GM12878 (cell line): Measurements from ENCODE around the gene CAMKK1. TPM values are rescaled to one million over a fixed set of nuclear protein-coding genes. Genes with fewer than 3 reads are reported as not detected.

Experiments
- ATAC-seq: fragments of 200-7000 bp; cut with Tn5 transposase; 3 replicates; pipeline ENCODE4 v1.9.1; 2020; ENCODE audit warnings: mild to moderate bottlenecking, moderate library complexity
- BruUV-seq: library from RNA; stranded (reverse); fragments of 400-500 nt; replicated peaks from 2 replicates; lab custom pipeline; 2021; lab: Mats Ljungman, UMichigan
- CTCF ChIA-PET: fragments of 300-600 bp; sonication (Branson Sonifier 250); formaldehyde crosslinking; extraction: SDS; loops from one replicate; lab custom pipeline; 2021; ENCODE audit warnings: inconsistent platforms; lab: Yijun Ruan, JAX
- POLR2A ChIA-PET: fragments of 350-600 bp; formaldehyde crosslinking; extraction: SDS; loops from one replicate; lab custom pipeline; 2021; ENCODE audit warnings: inconsistent platforms; lab: Charles Lee
- RAD21 ChIA-PET: fragments of 300-600 bp; sonication (Branson Sonifier 250); formaldehyde crosslinking; loops from one replicate; lab custom pipeline; 2023; ENCODE audit warnings: antibody characterized with exemption; ENCODE audit not compliant: unreplicated experiment; lab: Charles Lee
- SMC1A ChIA-PET: fragments of 300-600 bp; sonication (Branson Sonifier 250); formaldehyde crosslinking; loops from one replicate; lab custom pipeline; 2023; ENCODE audit not compliant: unreplicated experiment, uncharacterized antibody; lab: Charles Lee
- DNase-seq: peaks from one replicate; pipeline ENCODE4 v3.0.0-alpha.2; 2011; ENCODE audit warnings: low read depth, low spot score
- FAIRE-seq: peaks from 3 replicates; lab custom pipeline; 2011; peaks lifted over from hg19 to GRCh38; lab: Jason Lieb, UNC
- H2AFZ ChIP-seq: 2 replicates; pipeline ENCODE4 v1.6.0; 2011; ENCODE audit warnings: low read depth, low read length, control low read depth; ENCODE audit not compliant: control insufficient read depth
- H3K27ac ChIP-seq: 2 replicates; pipeline ENCODE4 v1.5.1; 2011; ENCODE audit warnings: control low read depth; ENCODE audit not compliant: control insufficient read depth, insufficient read depth
- H3K27me3 ChIP-seq, 2 experiments: replicated peaks in 1 of 2; 2 replicates each; pipeline versions ENCODE4 v1.6.0 to v1.6.1; 2011; ENCODE audit warnings: low read length in 1 of 2; ENCODE audit not compliant: control insufficient read depth in 2 of 2, insufficient read depth in 2 of 2
- H3K36me3 ChIP-seq, 2 experiments: 2 replicates each; pipeline ENCODE4 v1.5.1; 2011; ENCODE audit warnings: low read length in 1 of 2; ENCODE audit not compliant: control insufficient read depth in 2 of 2, insufficient read depth in 2 of 2
- H3K4me1 ChIP-seq: 2 replicates; pipeline ENCODE4 v1.6.1; 2011; ENCODE audit warnings: mild to moderate bottlenecking, low read length, moderate library complexity, mixed read lengths; ENCODE audit not compliant: control insufficient read depth, insufficient read depth
- H3K4me2 ChIP-seq: 2 replicates; pipeline ENCODE4 v1.6.0; 2011; ENCODE audit warnings: control low read depth; ENCODE audit not compliant: control insufficient read depth, insufficient read depth
- H3K4me3 ChIP-seq: fragments of 200-600 bp; sonication (generic); 2 replicates; pipeline ENCODE4 v1.5.1; 2016
- H3K79me2 ChIP-seq: 2 replicates; pipeline ENCODE4 v1.6.0; 2011; ENCODE audit warnings: low read length; ENCODE audit not compliant: control insufficient read depth, insufficient read depth
- H3K9ac ChIP-seq: 2 replicates; pipeline ENCODE4 v1.8.0; 2011; ENCODE audit warnings: low read length, control low read depth, mixed read lengths; ENCODE audit not compliant: control insufficient read depth, insufficient read depth
- H3K9me3 ChIP-seq: replicated peaks from 3 replicates; pipeline ENCODE4 v1.5.1; 2011; ENCODE audit warnings: mild to moderate bottlenecking, low read length; ENCODE audit not compliant: control insufficient read depth, insufficient read depth
- H4K20me1 ChIP-seq: 2 replicates; pipeline ENCODE4 v1.6.0; 2011; ENCODE audit not compliant: control insufficient read depth, insufficient read depth
- CHD1 ChIP-seq: IDR thresholded peaks from 2 replicates; pipeline ENCODE4 v1.6.1; 2012; ENCODE audit warnings: low read depth, low read length, improper control_type of control experiment
- EZH2 ChIP-seq: IDR thresholded peaks from 2 replicates; pipeline ENCODE4 v1.6.1; 2012; ENCODE audit warnings: low read depth, mild to moderate bottlenecking, control low read depth, inconsistent platforms, low read length, borderline replicate concordance; ENCODE audit not compliant: control insufficient read depth
- GATAD2B ChIP-seq: fragments of 450-650 bp; conservative IDR thresholded peaks from 2 replicates; pipeline ENCODE4 v1.6.1; 2017; ENCODE audit warnings: low read depth, mild to moderate bottlenecking, moderate library complexity
- IKZF2 ChIP-seq, 2 experiments: fragments of 450-650 bp; IDR thresholded peaks; 2 replicates each; pipeline ENCODE4 v1.6.1; 2017; ENCODE audit warnings: mild to moderate bottlenecking in 2 of 2, moderate library complexity in 2 of 2
- NFYA ChIP-seq: IDR thresholded peaks from 2 replicates; pipeline ENCODE4 v1.6.1; 2011; ENCODE audit warnings: low read depth, mild to moderate bottlenecking, low read length, improper control_type of control experiment, borderline replicate concordance
- NKRF ChIP-seq: fragments of 450-650 bp; conservative IDR thresholded peaks from 2 replicates; pipeline ENCODE4 v1.6.1; 2017; ENCODE audit warnings: mild to moderate bottlenecking, moderate library complexity
- NR2C1 ChIP-seq: fragments of 450-650 bp; IDR thresholded peaks from 2 replicates; pipeline ENCODE4 v1.6.1; 2017; ENCODE audit warnings: antibody characterized with exemption, mild to moderate bottlenecking, moderate library complexity
- PAX5 ChIP-seq: IDR thresholded peaks from 2 replicates; pipeline ENCODE4 v1.6.1; 2011; ENCODE audit warnings: low read depth, low read length, borderline replicate concordance
- PAX8 ChIP-seq: fragments of 450-650 bp; IDR thresholded peaks from 2 replicates; pipeline ENCODE4 v1.6.1; 2017; ENCODE audit warnings: mild to moderate bottlenecking, moderate library complexity
- POLR2A ChIP-seq: IDR thresholded peaks from 2 replicates; pipeline ENCODE4 v1.6.1; 2011; ENCODE audit warnings: low read depth, mild to moderate bottlenecking, low read length
- STAT3 ChIP-seq: IDR thresholded peaks from 2 replicates; pipeline ENCODE4 v1.6.1; 2011; ENCODE audit warnings: low read depth, low read length, improper control_type of control experiment
- USF2 ChIP-seq: IDR thresholded peaks from 2 replicates; pipeline ENCODE4 v1.6.1; 2011; ENCODE audit warnings: low read depth, low read length, improper control_type of control experiment, borderline replicate concordance
- YBX1 ChIP-seq: fragments of 450-650 bp; IDR thresholded peaks from 2 replicates; pipeline ENCODE4 v1.6.1; 2016; ENCODE audit warnings: antibody characterized with exemption
- ZBED1 ChIP-seq: IDR thresholded peaks from 2 replicates; pipeline ENCODE4 v1.6.1; 2016; ENCODE audit warnings: borderline replicate concordance
- ZNF217 ChIP-seq: fragments of 450-650 bp; IDR thresholded peaks from 2 replicates; pipeline ENCODE4 v1.6.1; 2017; ENCODE audit warnings: antibody characterized with exemption, mild to moderate bottlenecking
- ZNF384 ChIP-seq: IDR thresholded peaks from 2 replicates; pipeline ENCODE4 v1.6.1; 2012; ENCODE audit warnings: low read depth, mild to moderate bottlenecking, low read length, improper control_type of control experiment, borderline replicate concordance
- WGBS: methylation state at CpG from one replicate; pipeline ENCODE4 v1.1.6; 2016; ENCODE audit warnings: low lambda C conversion rate; ENCODE audit not compliant: insufficient replicate concordance, insufficient coverage; ENCODE audit errors: missing lambda C conversion rate; 5-methylcytosine and 5-hydroxymethylcytosine counted together
- in situ Hi-C: fragments of 300-500 bp; cut with MboI; formaldehyde crosslinking; loops from 9 replicates; pipeline ENCODE4 v1.14.3; 2018; ENCODE audit warnings: mixed read lengths
- intact Hi-C: fragments of 100-400 bp; cut with micrococcal nuclease; formaldehyde crosslinking; loops from one replicate; pipeline ENCODE4 v1.14.2; 2022; ENCODE audit not compliant: unreplicated experiment
- polyA plus RNA-seq, 11 experiments: library from polyadenylated mRNA; depleted of rRNA in 4 of 11; unstranded in 6 of 11; stranded (reverse) in 5 of 11; fragments of >200 nt; fragmentation: Nextera tagmentation in 4 of 11; fragmentation: Illumina TruSeq in 1 of 11; extraction: Ambion mirVana in 4 of 11; extraction: Trizol in 1 of 11; gene quantifications; 1 replicate in 1 of 11; 2 replicates in 10 of 11; pipeline versions ENCODE4 v1.2.1 to v1.2.3, GENCODE V29; 2011 to 2016; ENCODE audit warnings: inconsistent platforms in 2 of 11, missing spikeins in 2 of 11, low read depth in 1 of 11
- total RNA-seq, 4 experiments: library from RNA; depleted of rRNA in 3 of 4; stranded (reverse); fragments of >200 nt in 3 of 4; fragmentation: Illumina TruSeq in 1 of 4; extraction: Trizol in 1 of 4; gene quantifications; 2 replicates each; pipeline versions ENCODE4 v1.2.1 to v1.2.3, GENCODE V29; 2013 to 2021
- TF ChIP-seq, protein P1 (sequence below): fragments of 450-650 bp; IDR thresholded peaks from 2 replicates; pipeline ENCODE4 v1.6.1; 2017; ENCODE audit warnings: antibody characterized with exemption, mild to moderate bottlenecking, moderate library complexity

CAMKK1 gene
- total and polyA plus RNA-seq, 10 of the 15 experiments (the other 5 are each of a cell fraction or from before 2014, with no cell fraction given): 0.06 to 0.84 (median 0.37) TPM

DNA sequence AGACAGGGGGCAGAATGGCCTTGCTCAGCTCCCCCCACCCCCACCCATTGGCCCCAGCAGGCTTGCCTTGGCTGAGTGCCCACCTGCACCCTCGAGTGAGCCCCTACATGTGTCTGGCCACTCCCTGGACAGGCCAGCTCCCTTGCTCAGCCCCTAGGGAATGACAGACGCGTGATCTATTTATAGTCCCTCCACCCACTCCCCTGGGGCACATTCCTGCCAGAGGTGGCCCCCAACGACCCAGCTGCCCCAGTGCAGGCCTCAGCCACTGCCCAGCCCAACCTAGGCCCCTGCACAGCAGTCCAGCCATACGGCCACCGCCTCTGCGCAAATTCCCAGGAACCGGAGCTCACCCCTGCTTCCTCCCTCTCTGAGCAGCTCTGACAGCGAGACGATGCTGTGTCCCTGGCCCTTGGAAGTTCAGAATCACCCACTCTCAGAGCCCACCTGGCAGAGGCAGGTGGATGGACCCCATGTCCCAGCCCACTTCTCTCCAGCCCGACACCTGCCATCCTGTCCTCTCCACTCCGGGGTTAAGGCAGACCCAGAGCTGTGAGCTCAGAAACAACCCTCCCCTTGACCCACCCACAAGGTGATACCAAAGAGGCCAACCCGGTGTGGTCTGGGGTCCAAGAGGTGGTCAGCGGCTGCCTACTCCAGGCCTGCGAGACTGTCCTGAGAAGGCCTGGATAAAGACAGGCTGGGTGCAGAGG, 34.9 kb upstream of the CAMKK1 start:
- Histone ChIP-seq H3K27me3 (no peaks in the 10 kb centered on the region), H3K36me3 (peaks cover 0 to 5% of the 10 kb centered on the region in 2 experiments; a peak in 3 of 4 replicates), H3K79me2 (no peaks in the 10 kb centered on the region), H3K9me3 (no peaks in the 10 kb centered on the region), H3K9ac (no peak overlapping the region), H2AFZ (no peak overlapping the region), H3K4me1 (no peaks in the 10 kb centered on the region), H3K4me2 (no peak overlapping the region), H3K4me3 (no peak overlapping the region), H4K20me1 (no peaks in the 10 kb centered on the region), H3K27ac (no peak overlapping the region)
- ChIA-PET CTCF (no interaction called here), RAD21 (no interaction called here), POLR2A (no interaction called here), SMC1A (no interaction called here)
- ATAC-seq (no peak), DNase-seq (no peak), FAIRE-seq (no peak)
- no peak for TF ChIP-seq NFYA
- no peak for TF ChIP-seq NR2C1
- TF ChIP-seq EZH2: no peak
- TF ChIP-seq, protein P1, sequence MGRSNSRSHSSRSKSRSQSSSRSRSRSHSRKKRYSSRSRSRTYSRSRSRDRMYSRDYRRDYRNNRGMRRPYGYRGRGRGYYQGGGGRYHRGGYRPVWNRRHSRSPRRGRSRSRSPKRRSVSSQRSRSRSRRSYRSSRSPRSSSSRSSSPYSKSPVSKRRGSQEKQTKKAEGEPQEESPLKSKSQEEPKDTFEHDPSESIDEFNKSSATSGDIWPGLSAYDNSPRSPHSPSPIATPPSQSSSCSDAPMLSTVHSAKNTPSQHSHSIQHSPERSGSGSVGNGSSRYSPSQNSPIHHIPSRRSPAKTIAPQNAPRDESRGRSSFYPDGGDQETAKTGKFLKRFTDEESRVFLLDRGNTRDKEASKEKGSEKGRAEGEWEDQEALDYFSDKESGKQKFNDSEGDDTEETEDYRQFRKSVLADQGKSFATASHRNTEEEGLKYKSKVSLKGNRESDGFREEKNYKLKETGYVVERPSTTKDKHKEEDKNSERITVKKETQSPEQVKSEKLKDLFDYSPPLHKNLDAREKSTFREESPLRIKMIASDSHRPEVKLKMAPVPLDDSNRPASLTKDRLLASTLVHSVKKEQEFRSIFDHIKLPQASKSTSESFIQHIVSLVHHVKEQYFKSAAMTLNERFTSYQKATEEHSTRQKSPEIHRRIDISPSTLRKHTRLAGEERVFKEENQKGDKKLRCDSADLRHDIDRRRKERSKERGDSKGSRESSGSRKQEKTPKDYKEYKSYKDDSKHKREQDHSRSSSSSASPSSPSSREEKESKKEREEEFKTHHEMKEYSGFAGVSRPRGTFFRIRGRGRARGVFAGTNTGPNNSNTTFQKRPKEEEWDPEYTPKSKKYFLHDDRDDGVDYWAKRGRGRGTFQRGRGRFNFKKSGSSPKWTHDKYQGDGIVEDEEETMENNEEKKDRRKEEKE: no peak
- TF ChIP-seq YBX1: no peak
- no peak for TF ChIP-seq CHD1
- TF ChIP-seq POLR2A: no peak; the same call in 1 of the 2 replicates
- no peak for TF ChIP-seq NKRF
- TF ChIP-seq STAT3: no peak
- no peak for TF ChIP-seq PAX8
- no peak for TF ChIP-seq PAX5
- no peak for TF ChIP-seq GATAD2B
- TF ChIP-seq ZNF384: no peak
- TF ChIP-seq ZBED1: no peak
- no peak for TF ChIP-seq IKZF2 (IDR thresholded peaks at IDR 0.05)
- TF ChIP-seq USF2: no peak
- no peak for TF ChIP-seq ZNF217
- WGBS: 77% methylated on average over 15 of the region's 15 CpGs
- in situ Hi-C loops (no loop called here), intact Hi-C loops (no loop called here)
- BruUV-seq: no TSS peak
